NCI-H2171 treated with DMSO at 0.1 percent for 48 hours (cell line): ENCODE results near the gene OR13D1.
"Not testable (repeated sequence)": the region's sequence is repeated elsewhere in the genome, so short reads cannot be mapped to it uniquely, and the experiment has no call there.

Source experiments
- DNase-seq: peaks from one replicate; lab custom pipeline; 2025; lab: John Stamatoyannopoulos, UW

Gene OR13D1

GRCh38 chr9:104694218-104694617 is at the start of gene OR13D1:
TSS of gene OR13D1 (plus strand) at chr9:104694518. CDS start at chr9:104694518, 0 bp downstream.
- DNase-seq, result no peak

- no peak for DNase-seq
Observed at GRCh38 chr9:104658496-104659195, 35.7 kb upstream of the OR13D1 start.

GRCh38 chr9:104675611-104676010 is 18.7 kb upstream of the OR13D1 start:
- DNase-seq, result no peak

GRCh38 chr9:104682642-104683041 is 11.7 kb upstream of the OR13D1 start:
- DNase-seq, result peak; percentile 75

- no peak for DNase-seq
Observed at GRCh38 chr9:104686081-104686480, 8.2 kb upstream of the OR13D1 start.

GRCh38 chr9:104700306-104700705 is 6.0 kb downstream of the OR13D1 start:
- no peak for DNase-seq

GRCh38 chr9:104708737-104709136 is 14.4 kb downstream of the OR13D1 start:
- not testable (repeated sequence) for DNase-seq

GRCh38 chr9:104711604-104712003 is 17.3 kb downstream of the OR13D1 start:
- no peak for DNase-seq

- peak; percentile 60 for DNase-seq
Observed at GRCh38 chr9:104725014-104725413, 30.7 kb downstream of the OR13D1 start.

- no peak for DNase-seq
Observed at GRCh38 chr9:104738452-104738851, 44.1 kb downstream of the OR13D1 start.

GRCh38 chr9:104740621-104741020 is 46.3 kb downstream of the OR13D1 start:
- no peak for DNase-seq

GRCh38 chr9:104743376-104743985 is 49.2 kb downstream of the OR13D1 start:
- peak; percentile 74 for DNase-seq
